HG03342 (cell line): ENCODE results near the gene ATP2B2.

Experiments used
- ATAC-seq: cut with Tn5 transposase; IDR thresholded peaks from one replicate; pipeline ENCODE4 v1.9.1; 2021; ENCODE audit warnings: mild to moderate bottlenecking, moderate library complexity; ENCODE audit not compliant: unreplicated experiment

Gene ATP2B2

GRCh38 chr3:10407361-10407760 is 98.0 kb downstream of the ATP2B2 start:
- no peak for ATAC-seq

GRCh38 chr3:10406414-10406813 is 99.0 kb downstream of the ATP2B2 start:
- no peak for ATAC-seq

GRCh38 chr3:10405816-10406215 is 99.6 kb downstream of the ATP2B2 start:
- no peak for ATAC-seq

DNA sequence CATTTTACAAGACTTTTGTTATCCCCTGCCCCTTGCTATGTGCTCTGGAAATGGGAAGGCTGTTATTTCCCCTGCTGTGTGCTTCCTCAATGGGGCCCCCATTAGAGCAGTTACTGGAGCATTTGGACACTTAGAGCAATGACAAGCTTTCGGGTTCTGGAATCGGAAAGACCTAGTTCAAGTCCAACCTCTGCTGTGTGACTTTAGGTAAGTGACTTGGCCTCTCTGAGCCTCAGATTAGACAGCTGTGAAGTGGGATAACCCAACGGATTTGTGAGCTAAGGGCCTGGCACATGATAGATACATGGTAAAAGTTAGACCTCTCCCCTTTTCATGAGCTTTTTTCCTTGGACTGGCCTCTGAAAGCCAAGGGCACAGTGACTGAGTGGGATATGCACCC is 100.5 kb downstream of the ATP2B2 start:
- ATAC-seq: no peak

GRCh38 chr3:10404377-10404776 is 101.0 kb downstream of the ATP2B2 start:
- ATAC-seq: no peak

DNA sequence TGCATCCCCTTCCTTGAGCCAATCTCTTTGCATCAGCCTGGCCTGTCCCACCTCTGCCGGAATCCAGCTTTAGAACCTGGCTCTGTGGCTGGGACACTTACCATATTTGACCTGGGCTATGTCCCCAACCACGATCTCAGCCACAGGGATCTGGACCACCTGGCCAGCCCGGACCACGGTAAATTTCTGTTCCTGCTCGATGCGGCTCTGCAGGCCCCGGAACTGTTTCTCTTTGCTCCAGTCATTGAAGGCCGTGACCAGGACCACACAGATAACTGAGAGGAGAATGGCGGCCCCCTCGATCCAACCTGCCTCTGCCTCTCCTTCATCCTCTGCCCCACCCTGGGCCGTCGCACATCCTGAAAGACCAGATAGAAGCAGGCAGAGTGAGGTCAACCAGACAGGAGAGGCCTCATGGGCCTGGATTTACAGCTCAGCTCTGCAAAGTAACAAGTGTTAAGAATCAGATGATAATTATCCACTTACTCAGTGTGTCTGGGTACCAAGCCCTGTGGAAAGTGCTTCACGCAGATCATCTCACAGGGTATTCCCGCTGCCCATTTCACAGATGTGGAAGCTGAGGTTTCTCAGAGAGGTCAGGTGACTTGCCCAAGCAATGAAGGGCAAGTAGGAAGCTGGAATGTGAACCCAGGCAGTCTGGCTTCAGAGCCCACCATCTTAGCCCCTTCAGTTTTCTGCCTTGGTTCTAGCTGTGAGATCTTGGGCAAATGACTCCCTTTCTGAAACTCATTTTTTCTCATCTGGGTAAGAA is 103.2 kb downstream of the ATP2B2 start:
- no peak for ATAC-seq

DNA sequence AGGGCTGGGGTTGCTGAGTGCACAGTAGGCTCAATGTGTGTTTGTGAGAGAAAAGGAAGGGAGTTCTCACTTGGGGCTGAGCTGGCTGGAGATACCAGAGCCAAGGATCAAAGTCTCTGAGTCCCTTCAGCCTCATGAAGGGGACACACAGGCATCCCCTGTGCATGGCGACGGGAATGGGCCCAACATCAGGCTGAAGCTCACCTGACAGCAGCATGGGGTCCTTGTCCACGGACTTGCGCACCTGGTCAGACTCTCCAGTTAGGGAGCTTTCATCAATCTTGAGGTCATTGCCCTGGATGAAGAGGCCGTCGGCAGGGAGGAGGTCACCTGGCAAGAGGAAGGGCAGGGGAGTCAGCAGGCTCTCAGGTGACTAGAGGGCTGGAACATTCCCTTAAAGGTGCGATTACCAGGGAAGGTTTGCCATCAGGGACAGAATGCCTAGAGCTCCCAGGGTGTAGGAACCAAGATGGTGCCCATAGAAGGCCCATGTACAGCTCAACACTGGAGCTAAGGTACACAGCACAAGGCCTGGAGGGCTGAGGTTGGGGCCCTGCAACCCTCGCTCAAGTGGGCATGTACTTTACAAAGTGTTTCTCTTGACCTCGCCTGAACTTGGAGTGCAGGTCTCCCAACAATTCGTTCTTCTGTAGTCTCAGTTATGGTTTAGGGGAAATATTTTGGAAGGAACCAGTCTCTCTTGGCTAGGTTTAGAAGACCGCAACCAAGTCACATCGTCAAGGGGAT is 104.5 kb downstream of the ATP2B2 start:
- no peak for ATAC-seq

DNA sequence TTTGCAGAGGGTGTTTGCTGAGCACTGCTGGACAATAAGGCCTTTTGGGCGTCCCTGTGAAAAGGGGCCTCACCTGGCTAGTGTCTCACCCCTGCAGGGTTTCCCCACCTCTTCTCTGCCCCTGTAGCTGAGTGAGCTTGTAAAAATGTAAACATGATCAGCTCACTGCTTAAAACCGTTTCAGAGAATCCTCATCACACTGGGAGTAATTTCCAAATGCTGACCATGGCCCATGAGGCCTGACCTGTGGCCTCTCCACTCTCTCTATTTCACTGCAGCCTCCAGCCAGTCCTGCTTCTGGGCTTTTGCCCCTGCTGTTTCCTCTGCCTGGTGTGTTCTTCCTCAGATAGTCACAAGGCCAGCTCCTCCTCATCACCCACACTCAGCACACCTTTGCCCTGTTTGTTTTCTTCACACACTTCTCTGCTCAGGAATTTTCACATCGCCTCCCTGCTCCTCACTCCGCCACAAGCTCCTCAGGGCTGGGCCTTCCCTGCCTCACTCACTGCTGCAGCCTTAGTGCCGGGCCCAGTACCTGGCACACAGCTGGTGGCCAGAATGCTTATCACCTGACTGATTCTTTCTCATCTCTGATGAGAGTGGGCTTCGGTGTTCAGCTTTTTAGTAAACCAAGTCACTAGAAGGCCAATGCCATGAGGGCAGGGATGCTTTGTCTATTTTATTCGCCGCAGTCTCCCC is 105.2 kb downstream of the ATP2B2 start:
- ATAC-seq: no peak

DNA sequence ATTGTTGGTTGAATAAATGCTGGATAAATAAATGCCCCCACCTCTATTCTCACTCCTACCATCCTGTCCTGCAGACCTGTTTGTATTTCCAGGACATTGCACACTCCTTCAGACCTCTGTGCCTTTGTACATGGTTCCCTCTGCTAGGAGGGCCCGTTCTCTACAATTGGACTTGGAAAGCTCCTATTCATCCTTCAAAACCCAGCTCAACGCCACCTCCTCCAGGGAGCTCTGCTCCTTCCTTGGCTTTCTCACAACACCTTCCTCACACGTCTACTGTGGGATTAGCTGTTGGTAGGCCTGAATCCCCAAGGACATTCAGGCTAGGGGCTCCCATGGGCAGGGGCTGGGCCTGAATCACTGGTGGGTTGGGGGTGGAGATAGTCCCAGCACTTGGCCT is 105.8 kb downstream of the ATP2B2 start:
- ATAC-seq: no peak

DNA sequence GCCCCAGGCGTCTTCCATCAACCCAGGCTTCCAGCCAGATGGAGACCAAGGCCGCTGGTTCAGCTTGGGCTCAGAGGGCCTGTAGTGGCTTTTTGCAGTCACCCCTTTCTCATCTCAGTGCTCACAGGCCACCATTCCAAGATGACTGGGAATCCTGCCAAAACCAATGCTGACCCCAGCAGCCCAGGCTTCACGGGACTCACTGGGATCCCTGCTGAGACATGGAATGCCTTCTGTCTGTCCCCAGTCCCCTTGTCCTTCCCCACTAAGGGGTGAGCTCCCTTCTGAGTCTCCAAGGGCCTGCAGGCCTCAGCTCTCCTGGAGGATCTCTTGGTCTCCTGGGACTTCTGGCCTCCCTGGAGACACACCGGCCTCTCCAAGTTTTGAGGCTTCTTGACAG is 107.0 kb downstream of the ATP2B2 start:
- no peak for ATAC-seq

- no peak for ATAC-seq
Observed at GRCh38 chr3:10397879-10398278, 107.5 kb downstream of the ATP2B2 start.

GRCh38 chr3:10396931-10397330 is 108.5 kb downstream of the ATP2B2 start:
- no peak for ATAC-seq

GRCh38 chr3:10396083-10396482 is 109.3 kb downstream of the ATP2B2 start:
- no peak for ATAC-seq

DNA sequence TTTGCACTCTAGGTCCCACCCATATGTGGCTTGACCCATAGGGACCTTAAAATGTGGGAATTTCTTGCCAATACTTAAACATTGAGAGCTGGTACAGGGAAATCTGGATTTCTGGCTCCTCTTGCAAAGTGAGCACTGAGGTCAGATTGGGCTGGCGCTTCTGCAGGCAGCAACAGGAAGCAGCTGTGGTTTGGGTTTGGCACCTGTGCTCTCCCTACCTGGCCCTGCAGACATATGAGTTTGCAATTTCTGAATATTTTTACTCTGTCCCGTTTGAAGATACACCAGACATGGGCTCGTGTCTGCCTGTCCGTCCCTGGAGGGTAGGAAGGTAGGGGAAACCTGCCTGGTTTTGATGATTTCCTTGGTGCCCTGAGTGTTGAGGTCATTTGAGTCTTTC is 109.7 kb downstream of the ATP2B2 start:
- ATAC-seq: no peak

DNA sequence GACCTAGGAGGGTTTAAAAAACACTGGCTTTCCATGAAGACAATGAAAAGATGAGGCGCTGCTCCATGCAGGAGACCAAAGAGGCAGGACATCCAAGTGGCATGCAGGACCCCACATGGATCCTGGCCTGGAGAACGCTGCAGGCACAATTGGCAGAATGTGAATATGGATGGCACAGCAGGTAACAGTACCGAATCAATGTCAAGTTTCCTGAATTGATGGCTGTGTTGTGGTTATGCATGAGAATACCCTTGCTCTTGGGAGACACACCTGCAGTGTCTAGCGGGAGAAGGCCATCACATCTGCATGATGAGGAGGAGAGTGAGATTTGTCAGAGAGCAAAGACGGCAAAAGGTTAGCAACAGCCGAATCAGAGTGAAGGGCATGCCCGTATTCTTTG is 110.2 kb downstream of the ATP2B2 start:
- no peak for ATAC-seq

DNA sequence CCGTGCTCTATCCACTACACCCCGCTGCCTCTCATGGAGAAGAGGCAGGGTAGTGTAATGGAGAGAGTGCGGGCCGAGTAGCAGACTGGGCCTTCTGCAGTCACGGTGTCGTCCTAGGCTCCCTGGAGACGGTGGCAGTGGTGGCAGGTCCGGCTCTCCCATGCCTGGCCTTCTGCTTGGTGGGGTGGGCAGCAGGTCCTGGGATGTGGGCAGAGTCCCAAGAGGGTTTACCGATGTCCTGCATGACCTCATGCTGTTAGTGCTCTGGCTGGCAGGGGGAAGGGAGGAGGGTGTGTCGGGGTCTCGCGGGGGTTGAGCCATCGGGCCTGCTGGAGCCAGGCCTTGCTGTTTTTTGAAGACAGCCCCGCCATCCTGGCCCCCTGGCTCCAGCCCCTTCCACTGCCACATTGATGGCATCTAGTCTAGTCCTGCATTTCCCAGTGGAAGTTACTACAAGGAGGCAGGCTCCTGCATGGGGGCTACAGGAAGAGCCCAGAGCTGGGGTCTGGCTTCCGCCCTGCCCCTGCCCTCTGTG is 110.8 kb downstream of the ATP2B2 start:
- no peak for ATAC-seq

DNA sequence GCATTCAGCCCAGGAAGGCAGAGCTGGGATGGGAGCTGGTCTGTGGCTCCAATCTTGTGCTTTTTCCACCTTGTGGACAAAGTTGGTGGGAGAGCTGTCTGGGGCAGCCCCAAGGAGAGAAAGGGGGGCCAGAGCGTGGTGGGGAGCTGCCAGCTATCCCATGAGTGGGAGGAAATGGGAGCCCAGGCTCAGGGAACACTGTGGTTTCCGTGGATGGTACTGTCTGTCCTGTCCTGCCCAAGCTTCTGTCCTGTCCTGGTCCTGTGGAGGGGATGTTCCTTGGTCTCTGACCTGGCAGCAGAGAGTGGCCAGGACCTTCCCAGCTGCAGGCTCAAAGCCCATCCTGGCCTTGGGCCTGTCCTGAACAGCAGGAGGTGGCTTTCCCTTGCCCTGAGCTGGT is 111.9 kb downstream of the ATP2B2 start:
- ATAC-seq: no peak

DNA sequence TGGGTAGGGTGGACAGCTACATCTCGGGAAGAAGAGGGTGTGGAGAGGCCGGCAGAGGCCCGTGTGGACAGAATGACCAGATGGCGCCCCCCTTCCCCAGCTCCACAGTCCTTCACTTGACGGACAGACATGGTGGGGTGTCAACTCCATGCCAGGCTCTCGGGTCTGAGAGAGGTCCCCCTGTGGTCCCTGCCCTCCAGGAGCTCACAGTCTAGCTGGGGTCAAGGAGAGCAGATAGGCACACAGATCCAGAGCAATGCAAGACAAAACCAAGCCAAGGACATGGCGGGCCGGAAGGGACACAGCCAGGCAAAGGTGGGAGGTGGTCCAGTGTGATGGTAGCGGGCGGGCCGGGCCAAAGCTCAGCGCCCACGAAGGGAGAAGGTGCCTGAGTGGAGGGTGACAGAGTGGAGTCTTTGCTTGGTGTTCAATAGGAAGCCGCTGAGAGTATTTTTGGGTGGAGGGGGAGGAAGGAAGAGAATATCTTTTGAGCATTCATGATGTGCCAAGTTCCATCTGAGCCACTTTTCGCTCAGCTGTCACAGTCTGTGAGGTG is 112.4 kb downstream of the ATP2B2 start:
- ATAC-seq: no peak

GRCh38 chr3:10392244-10392643 is 113.1 kb downstream of the ATP2B2 start:
- ATAC-seq: no peak

- ATAC-seq: no peak
Observed at GRCh38 chr3:10391391-10391790, 114.0 kb downstream of the ATP2B2 start.

GRCh38 chr3:10390641-10391373 is 114.6 kb downstream of the ATP2B2 start:
- no peak for ATAC-seq
